8988T (cell line): ENCODE measurements around the gene NMBR.
"Not testable (repeated sequence)": the region's sequence is repeated elsewhere in the genome, so short reads cannot be mapped to it uniquely, and the experiment has no call there.

Experiments
- DNase-seq: peaks from one replicate; pipeline ENCODE4 v3.0.0; 2011

The NMBR gene

DNA sequence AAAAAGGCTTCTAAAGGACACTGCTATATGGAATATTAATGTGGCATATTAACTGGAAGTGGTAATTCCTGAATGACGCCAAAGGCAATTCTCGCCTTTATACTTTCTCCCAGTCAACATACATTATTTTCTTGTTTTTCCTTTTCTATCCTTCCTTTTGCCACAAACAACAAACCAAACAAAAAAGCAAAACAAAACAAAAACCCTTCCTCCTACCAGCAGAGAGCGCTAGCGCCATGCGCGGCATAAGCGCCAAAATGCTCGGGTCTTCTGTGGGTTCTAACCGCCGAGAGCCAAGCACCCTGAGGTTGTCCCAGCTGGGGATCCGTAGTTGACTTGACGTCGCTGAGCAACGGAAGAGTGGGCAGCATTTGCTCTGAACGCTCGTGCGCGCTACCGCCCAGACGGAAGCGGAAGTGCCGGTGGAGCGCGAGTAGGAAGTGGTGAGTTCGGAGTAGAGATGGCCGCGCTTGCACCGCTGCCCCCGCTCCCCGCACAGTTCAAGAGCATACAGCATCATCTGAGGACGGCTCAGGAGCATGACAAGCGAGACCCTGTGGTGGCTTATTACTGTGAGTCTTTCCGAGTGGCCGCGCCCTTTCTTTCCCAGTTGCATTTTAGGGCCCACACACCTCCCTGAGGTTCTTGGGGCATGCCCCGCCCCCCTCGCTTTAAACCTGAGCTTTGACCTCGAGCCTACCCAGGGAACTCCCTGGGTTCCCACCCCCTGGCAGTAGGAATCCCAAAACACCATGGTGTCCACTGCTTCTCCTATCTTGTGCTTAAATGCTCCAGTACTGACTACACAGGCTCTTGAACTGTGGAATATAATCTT lies at the start of gene NMBR, which contains the start of gene VTA1:
Gene NMBR, minus strand, starts transcription at position 295 of the 835 bp plus-strand sequence. CDS start 58,464 bp downstream, outside the sequence.
Gene VTA1, plus strand, starts transcription at position 436 of the 835 bp plus-strand sequence. Its CDS starts 25 bp downstream, at position 461.
- peak; percentile 46 for DNase-seq

DNA sequence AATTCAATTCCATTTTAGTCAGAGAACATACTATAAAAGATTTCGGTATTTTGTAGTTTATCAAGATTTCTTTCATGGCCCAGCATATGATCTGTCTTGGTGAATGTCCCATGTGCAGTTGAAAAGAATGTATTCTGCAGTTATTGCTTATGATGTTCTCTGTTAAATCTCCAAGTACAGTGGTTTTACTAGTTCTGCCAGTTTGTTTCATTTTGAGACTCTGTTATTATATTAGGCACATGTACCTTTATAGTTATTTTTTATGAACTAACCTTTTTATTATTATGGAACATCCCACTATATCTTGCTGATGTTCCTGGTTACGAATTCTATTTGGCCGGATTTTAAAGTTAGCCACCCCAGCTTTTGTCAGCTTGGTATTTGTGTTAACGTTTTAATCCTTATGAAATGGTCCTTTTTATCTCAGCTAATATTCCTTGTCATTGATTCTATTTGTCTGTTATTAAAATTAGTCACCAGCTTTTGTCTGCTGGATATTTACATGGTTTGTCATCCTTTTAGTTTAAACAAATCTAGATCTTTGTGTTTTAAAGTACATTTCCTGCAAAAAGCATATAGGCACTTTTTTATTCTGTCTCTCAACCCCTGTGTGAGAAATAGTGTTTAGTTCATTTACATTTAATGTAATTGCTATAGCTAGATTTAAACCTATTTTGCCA lies 49.1 kb upstream of the NMBR start:
- no peak for DNase-seq

GRCh38 chr6:142193621-142194020 lies 46.7 kb upstream of the NMBR start:
- no peak for DNase-seq

GRCh38 chr6:142192343-142192742 lies 45.4 kb upstream of the NMBR start:
- DNase-seq, result no peak

- no peak for DNase-seq
These were observed 42.1 kb upstream of the NMBR start for GRCh38 chr6:142189057-142189456.

- DNase-seq, result not testable (repeated sequence)
These were observed 41.4 kb upstream of the NMBR start for GRCh38 chr6:142188341-142188740.

GRCh38 chr6:142187209-142187608 lies 40.3 kb upstream of the NMBR start:
- no peak for DNase-seq

- no peak for DNase-seq
These were observed 38.7 kb upstream of the NMBR start for GRCh38 chr6:142185641-142186040.

DNA sequence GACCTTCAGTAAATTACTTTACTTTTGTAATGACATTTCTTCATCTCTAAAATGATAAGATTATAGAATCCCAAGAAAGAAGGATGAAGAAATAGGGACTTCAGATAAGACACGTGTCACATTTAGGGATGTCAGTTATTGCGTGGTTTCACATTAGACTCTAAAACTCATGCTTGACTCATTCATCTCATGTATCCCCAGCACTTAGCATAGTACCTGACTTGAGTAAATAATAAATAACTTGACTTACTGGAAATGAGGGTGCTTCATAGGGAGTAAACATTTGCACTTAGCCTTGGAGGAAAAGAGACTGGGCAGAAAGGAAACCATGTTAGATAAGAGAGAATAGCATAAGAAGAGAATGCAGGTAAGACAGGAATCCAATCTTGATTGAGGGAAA lies 37.4 kb upstream of the NMBR start:
- DNase-seq, result no peak

DNA sequence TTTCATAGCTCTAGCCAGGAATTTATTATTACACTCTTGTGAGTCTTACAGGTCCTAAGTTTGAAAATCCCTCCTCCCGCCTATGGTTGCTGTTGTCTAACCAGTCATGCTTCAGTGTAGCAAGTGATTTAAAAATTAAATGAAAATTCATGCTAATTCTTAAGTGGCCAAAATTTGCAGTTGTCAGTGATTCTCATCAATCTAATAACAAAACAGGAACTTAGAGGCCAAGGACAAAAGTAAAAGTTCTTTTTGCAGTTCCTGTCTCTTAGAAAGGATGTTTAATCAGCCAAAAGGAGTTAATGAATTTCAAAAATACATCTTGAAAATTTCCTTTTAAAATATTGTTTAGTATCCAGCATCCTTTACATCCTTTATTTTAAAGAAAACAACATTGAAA lies 36.4 kb upstream of the NMBR start:
- no peak for DNase-seq

DNA sequence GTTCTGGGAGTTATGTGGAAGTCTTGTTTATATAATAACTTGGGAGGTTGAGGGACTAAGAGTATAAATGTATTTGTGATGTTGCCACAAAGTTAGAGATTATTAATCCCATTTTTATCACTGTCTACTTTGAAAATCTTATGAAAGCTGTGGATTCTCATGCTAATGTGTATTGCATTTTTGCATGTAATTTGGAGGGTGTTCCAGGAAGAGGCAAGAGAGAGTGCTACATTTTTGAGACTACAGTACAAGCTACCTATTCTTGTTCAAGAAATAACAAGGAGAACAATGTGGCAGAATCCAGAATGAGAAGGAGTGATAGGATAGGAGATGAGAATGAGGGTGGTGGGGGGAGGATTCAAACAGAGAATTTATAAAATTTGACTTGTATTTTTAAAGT lies 35.1 kb upstream of the NMBR start:
- DNase-seq, result no peak

DNA sequence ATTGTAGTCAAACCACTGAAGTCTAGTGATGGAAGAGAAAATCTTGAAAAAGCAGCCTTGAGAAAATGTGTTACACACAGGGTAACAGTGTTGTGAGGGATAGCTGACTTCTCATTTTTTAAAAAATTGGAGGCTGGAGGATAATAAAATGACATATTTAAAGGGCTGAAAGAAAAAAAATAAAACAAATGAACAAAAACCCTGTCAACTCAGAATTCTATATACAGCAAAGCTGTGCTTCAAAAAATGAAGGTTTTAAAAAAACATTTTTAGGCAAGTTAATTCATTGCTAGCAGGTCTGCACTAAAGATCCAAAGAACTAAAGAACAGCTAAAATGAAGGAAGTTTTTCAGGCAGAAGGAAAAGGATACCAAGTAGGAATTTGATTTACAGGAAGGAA lies 31.2 kb upstream of the NMBR start:
- no peak for DNase-seq

GRCh38 chr6:142174703-142175102 lies 27.8 kb upstream of the NMBR start:
- DNase-seq, result no peak

DNA sequence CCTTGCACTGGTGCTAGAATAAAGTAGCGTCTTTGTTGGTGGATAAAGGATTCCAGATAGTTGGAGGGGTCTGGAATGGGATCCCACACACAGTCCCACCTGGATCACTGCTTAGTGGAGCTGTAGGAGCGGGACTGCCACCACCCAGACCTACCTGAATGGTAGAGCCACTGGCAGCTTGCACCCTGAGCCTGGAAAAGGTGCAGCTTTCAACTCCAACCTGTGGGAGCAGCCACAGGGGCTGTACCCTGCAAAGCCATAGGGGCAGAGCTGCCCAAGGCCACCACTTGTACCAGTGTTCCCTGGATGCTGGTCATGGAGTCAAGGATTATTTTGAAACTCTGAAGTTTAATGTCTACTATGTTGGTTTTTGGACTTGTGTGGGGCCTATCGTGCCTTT lies 27.1 kb upstream of the NMBR start:
- DNase-seq, result no peak

- no peak for DNase-seq
These were observed 25.8 kb upstream of the NMBR start for GRCh38 chr6:142172758-142173157.

DNA sequence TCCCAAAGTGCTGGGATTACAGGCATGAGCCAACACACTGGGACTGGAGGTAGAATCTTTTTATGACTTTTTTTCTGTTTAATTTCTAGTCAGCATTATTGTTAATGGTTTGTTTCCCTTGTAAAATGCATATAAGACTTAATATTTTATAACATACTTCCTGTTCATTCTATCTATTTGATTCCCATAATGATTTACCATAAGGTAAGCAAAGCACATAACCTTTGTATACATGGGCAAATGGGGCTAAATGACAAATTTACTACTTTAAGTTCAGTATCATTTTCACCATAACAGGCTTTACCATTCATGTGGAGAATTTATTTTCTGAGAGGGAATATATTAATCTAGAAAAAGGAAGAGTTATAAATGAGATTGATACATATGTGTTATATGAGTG lies 24.4 kb upstream of the NMBR start:
- DNase-seq, result no peak

- no peak for DNase-seq
These were observed 20.6 kb upstream of the NMBR start for GRCh38 chr6:142167486-142167885.

DNA sequence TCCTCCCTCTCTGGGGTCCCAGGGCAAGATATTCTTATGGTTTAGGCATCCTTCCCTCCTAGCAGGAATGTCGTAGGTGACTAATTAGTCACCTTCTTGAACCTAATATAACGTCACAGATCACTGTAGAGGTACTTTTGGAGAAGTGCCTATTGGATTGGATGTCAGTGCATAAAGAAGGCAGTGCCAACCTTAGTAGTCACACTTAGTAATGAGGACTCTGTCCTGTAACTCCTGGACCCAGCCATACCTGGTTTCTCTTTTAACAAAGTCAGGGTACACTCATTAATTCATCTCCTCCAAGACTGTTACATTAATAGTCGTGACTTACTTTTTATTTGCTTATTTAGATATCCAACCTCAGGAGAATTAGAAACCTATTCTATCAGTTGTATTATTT lies 20.1 kb upstream of the NMBR start:
- DNase-seq, result no peak

DNA sequence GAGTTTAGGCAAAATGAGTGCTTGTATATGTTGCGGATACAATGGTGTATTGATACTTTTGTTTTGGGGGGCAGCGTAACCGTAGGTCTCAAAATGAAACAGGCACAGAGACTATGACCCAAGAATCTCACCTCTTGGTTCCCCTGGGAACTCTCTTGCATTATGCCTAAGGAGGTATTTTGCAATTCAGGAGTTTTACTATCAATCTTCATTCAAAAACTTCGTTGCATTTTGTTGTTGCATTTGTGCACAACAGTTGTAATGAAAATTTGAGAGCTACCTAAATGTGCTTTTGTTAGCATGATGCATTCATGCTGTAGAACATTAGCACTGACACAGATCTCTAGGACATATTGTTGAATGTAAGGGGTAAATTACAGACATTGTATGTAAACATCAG lies 18.3 kb upstream of the NMBR start:
- DNase-seq, result no peak

- no peak for DNase-seq
These were observed 15.9 kb upstream of the NMBR start for GRCh38 chr6:142162780-142163179.

GRCh38 chr6:142156758-142157068 lies 9.8 kb upstream of the NMBR start:
- DNase-seq, result not testable (repeated sequence)

DNA sequence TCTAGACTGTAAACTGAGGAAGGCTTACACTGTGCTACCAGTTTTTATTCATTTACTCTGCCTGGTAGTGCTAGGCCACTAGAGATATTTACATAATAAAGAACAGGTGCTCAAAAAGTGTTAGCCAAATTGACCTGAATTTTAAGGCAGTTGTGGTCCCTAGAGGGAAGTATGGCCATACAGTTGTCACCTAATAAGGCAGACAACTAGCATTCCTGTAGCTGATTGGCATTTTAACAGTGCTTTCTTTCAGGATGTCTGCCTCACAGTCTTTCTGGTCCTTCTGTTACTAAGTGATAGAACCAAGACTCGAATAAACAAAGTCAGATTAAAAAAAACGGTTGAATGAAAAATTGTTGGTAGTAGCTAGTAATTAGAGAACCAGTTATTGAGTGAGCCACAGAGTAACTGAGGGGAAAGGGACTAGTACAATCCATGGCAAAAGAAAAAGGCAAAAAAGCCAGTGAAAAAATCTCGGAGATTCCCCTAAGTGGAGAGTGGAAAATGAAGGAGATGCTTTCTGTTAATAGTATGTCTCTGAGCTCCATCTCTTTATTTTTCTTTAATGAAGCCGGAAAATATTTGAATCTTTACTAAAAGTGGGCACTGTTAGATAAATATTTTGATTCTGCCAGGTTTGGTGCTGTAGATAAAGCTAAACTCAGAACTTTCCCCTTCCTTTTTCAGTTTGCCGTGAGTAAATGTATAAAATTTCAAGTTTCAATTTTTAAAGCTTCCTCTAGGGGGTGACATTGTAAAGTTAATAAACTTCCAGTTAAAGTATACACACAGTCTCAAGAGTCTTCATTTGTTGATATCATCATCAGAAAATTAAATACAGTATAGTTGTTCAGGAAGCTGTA lies 9.2 kb upstream of the NMBR start:
- DNase-seq, result no peak

GRCh38 chr6:142155091-142155490 lies 8.2 kb upstream of the NMBR start:
- DNase-seq, result no peak

- no peak for DNase-seq
These were observed 7.4 kb upstream of the NMBR start for GRCh38 chr6:142154336-142154735.
